GM12878 (cell line): Measurements from ENCODE around the gene EIF2A. TPM values are rescaled to one million over a fixed set of nuclear protein-coding genes. Genes with fewer than 3 reads are reported as not detected.

Source experiments
- ATAC-seq: fragments of 200-7000 bp; cut with Tn5 transposase; 3 replicates; pipeline ENCODE4 v1.9.1; 2020; ENCODE audit warnings: mild to moderate bottlenecking, moderate library complexity
- BruUV-seq: library from RNA; stranded (reverse); fragments of 400-500 nt; replicated peaks from 2 replicates; lab custom pipeline; 2021; lab: Mats Ljungman, UMichigan
- CTCF ChIA-PET: fragments of 300-600 bp; sonication (Branson Sonifier 250); formaldehyde crosslinking; extraction: SDS; loops from one replicate; lab custom pipeline; 2021; ENCODE audit warnings: inconsistent platforms; lab: Yijun Ruan, JAX
- POLR2A ChIA-PET: fragments of 350-600 bp; formaldehyde crosslinking; extraction: SDS; loops from one replicate; lab custom pipeline; 2021; ENCODE audit warnings: inconsistent platforms; lab: Charles Lee
- RAD21 ChIA-PET: fragments of 300-600 bp; sonication (Branson Sonifier 250); formaldehyde crosslinking; loops from one replicate; lab custom pipeline; 2023; ENCODE audit warnings: antibody characterized with exemption; ENCODE audit not compliant: unreplicated experiment; lab: Charles Lee
- SMC1A ChIA-PET: fragments of 300-600 bp; sonication (Branson Sonifier 250); formaldehyde crosslinking; loops from one replicate; lab custom pipeline; 2023; ENCODE audit not compliant: unreplicated experiment, uncharacterized antibody; lab: Charles Lee
- DNase-seq: peaks from one replicate; pipeline ENCODE4 v3.0.0-alpha.2; 2011; ENCODE audit warnings: low read depth, low spot score
- FAIRE-seq: peaks from 3 replicates; lab custom pipeline; 2011; peaks lifted over from hg19 to GRCh38; lab: Jason Lieb, UNC
- H2AFZ ChIP-seq: 2 replicates; pipeline ENCODE4 v1.6.0; 2011; ENCODE audit warnings: low read depth, low read length, control low read depth; ENCODE audit not compliant: control insufficient read depth
- H3K27ac ChIP-seq: 2 replicates; pipeline ENCODE4 v1.5.1; 2011; ENCODE audit warnings: control low read depth; ENCODE audit not compliant: control insufficient read depth, insufficient read depth
- H3K27me3 ChIP-seq, 2 experiments: replicated peaks in 1 of 2; 2 replicates each; pipeline versions ENCODE4 v1.6.0 to v1.6.1; 2011; ENCODE audit warnings: low read length in 1 of 2; ENCODE audit not compliant: control insufficient read depth in 2 of 2, insufficient read depth in 2 of 2
- H3K36me3 ChIP-seq, 2 experiments: 2 replicates each; pipeline ENCODE4 v1.5.1; 2011; ENCODE audit warnings: low read length in 1 of 2; ENCODE audit not compliant: control insufficient read depth in 2 of 2, insufficient read depth in 2 of 2
- H3K4me1 ChIP-seq: 2 replicates; pipeline ENCODE4 v1.6.1; 2011; ENCODE audit warnings: mild to moderate bottlenecking, low read length, moderate library complexity, mixed read lengths; ENCODE audit not compliant: control insufficient read depth, insufficient read depth
- H3K4me2 ChIP-seq: 2 replicates; pipeline ENCODE4 v1.6.0; 2011; ENCODE audit warnings: control low read depth; ENCODE audit not compliant: control insufficient read depth, insufficient read depth
- H3K4me3 ChIP-seq: fragments of 200-600 bp; sonication (generic); 2 replicates; pipeline ENCODE4 v1.5.1; 2016
- H3K79me2 ChIP-seq: 2 replicates; pipeline ENCODE4 v1.6.0; 2011; ENCODE audit warnings: low read length; ENCODE audit not compliant: control insufficient read depth, insufficient read depth
- H3K9ac ChIP-seq: 2 replicates; pipeline ENCODE4 v1.8.0; 2011; ENCODE audit warnings: low read length, control low read depth, mixed read lengths; ENCODE audit not compliant: control insufficient read depth, insufficient read depth
- H3K9me3 ChIP-seq: replicated peaks from 3 replicates; pipeline ENCODE4 v1.5.1; 2011; ENCODE audit warnings: mild to moderate bottlenecking, low read length; ENCODE audit not compliant: control insufficient read depth, insufficient read depth
- H4K20me1 ChIP-seq: 2 replicates; pipeline ENCODE4 v1.6.0; 2011; ENCODE audit not compliant: control insufficient read depth, insufficient read depth
- BRCA1 ChIP-seq: IDR thresholded peaks from 2 replicates; pipeline ENCODE4 v1.6.1; 2011; ENCODE audit warnings: low read depth, low read length, improper control_type of control experiment
- E2F8 ChIP-seq: fragments of 450-650 bp; IDR thresholded peaks from 2 replicates; pipeline ENCODE4 v1.6.1; 2018; ENCODE audit warnings: mild to moderate bottlenecking, low read depth, moderate library complexity; ENCODE audit not compliant: partially characterized antibody
- HDAC2 ChIP-seq: fragments of 200-600 bp; sonication (generic); IDR thresholded peaks from 2 replicates; pipeline ENCODE4 v1.6.1; 2017
- JUNB ChIP-seq: IDR thresholded peaks from 2 replicates; pipeline ENCODE4 v1.6.1; 2016; ENCODE audit warnings: antibody characterized with exemption, mild to moderate bottlenecking
- NBN ChIP-seq: fragments of 450-650 bp; IDR thresholded peaks from 2 replicates; pipeline ENCODE4 v1.6.1; 2016
- NKRF ChIP-seq: fragments of 450-650 bp; conservative IDR thresholded peaks from 2 replicates; pipeline ENCODE4 v1.6.1; 2017; ENCODE audit warnings: mild to moderate bottlenecking, moderate library complexity
- PKNOX1 ChIP-seq: fragments of 450-650 bp; IDR thresholded peaks from 2 replicates; pipeline ENCODE4 v1.6.1; 2016; ENCODE audit warnings: mild to moderate bottlenecking
- PML ChIP-seq: IDR thresholded peaks from 2 replicates; pipeline ENCODE4 v1.6.1; 2012; ENCODE audit warnings: low read length, inconsistent platforms
- TCF3 ChIP-seq: IDR thresholded peaks from 2 replicates; pipeline ENCODE4 v1.6.1; 2012; ENCODE audit warnings: low read depth, mild to moderate bottlenecking, low read length, borderline replicate concordance; ENCODE audit not compliant: insufficient read depth
- USF1 ChIP-seq: IDR thresholded peaks from 2 replicates; pipeline ENCODE4 v1.6.1; 2011; ENCODE audit warnings: borderline replicate concordance, low read depth, mild to moderate bottlenecking, moderate library complexity, mixed read lengths, low read length; ENCODE audit not compliant: insufficient read depth; ENCODE audit errors: extremely low read length
- ZNF24 ChIP-seq: fragments of 450-650 bp; IDR thresholded peaks from 2 replicates; pipeline ENCODE4 v1.6.1; 2017; ENCODE audit warnings: antibody characterized with exemption, mild to moderate bottlenecking
- ZNF384 ChIP-seq: IDR thresholded peaks from 2 replicates; pipeline ENCODE4 v1.6.1; 2012; ENCODE audit warnings: low read depth, mild to moderate bottlenecking, low read length, improper control_type of control experiment, borderline replicate concordance
- WGBS: methylation state at CpG from one replicate; pipeline ENCODE4 v1.1.6; 2016; ENCODE audit warnings: low lambda C conversion rate; ENCODE audit not compliant: insufficient replicate concordance, insufficient coverage; ENCODE audit errors: missing lambda C conversion rate; 5-methylcytosine and 5-hydroxymethylcytosine counted together
- in situ Hi-C: fragments of 300-500 bp; cut with MboI; formaldehyde crosslinking; loops from 9 replicates; pipeline ENCODE4 v1.14.3; 2018; ENCODE audit warnings: mixed read lengths
- intact Hi-C: fragments of 100-400 bp; cut with micrococcal nuclease; formaldehyde crosslinking; loops from one replicate; pipeline ENCODE4 v1.14.2; 2022; ENCODE audit not compliant: unreplicated experiment
- polyA plus RNA-seq, 11 experiments: library from polyadenylated mRNA; depleted of rRNA in 4 of 11; unstranded in 6 of 11; stranded (reverse) in 5 of 11; fragments of >200 nt; fragmentation: Nextera tagmentation in 4 of 11; fragmentation: Illumina TruSeq in 1 of 11; extraction: Ambion mirVana in 4 of 11; extraction: Trizol in 1 of 11; gene quantifications; 1 replicate in 1 of 11; 2 replicates in 10 of 11; pipeline versions ENCODE4 v1.2.1 to v1.2.3, GENCODE V29; 2011 to 2016; ENCODE audit warnings: inconsistent platforms in 2 of 11, missing spikeins in 2 of 11, low read depth in 1 of 11
- total RNA-seq, 4 experiments: library from RNA; depleted of rRNA in 3 of 4; stranded (reverse); fragments of >200 nt in 3 of 4; fragmentation: Illumina TruSeq in 1 of 4; extraction: Trizol in 1 of 4; gene quantifications; 2 replicates each; pipeline versions ENCODE4 v1.2.1 to v1.2.3, GENCODE V29; 2013 to 2021

The EIF2A gene
- total and polyA plus RNA-seq, 10 of the 15 experiments (the other 5 are each of a cell fraction or from before 2014, with no cell fraction given): 85.4 to 211 (median 136) TPM

- RAD21 ChIA-PET: interaction anchor here (0.8 kb wide), 1 partner anchor 36 kb away, joined by 4 read pairs; no protein-coding TSS in a partner anchor
- Histone ChIP-seq H3K9me3 (no peaks in the 10 kb centered on the region), H3K4me1 (peaks cover 10% of the 10 kb centered on the region), H3K9ac (no peak overlapping the region), H3K4me3 (no peak overlapping the region), H3K27me3 (no peaks in the 10 kb centered on the region), H3K4me2 (no peak overlapping the region), H2AFZ (no peak overlapping the region), H3K79me2 (peaks cover 15% of the 10 kb centered on the region), H3K27ac (no peak overlapping the region), H4K20me1 (no peaks in the 10 kb centered on the region), H3K36me3 (peaks cover 2 to 30% of the 10 kb centered on the region in 2 experiments; a peak in 3 of 4 replicates)
- TF ChIP-seq ZNF24 (no peak), TCF3 (no peak), NKRF (no peak), ZNF384 (no peak), BRCA1 (no peak), JUNB (no peak), USF1 (no peak), HDAC2 (no peak), E2F8 (no peak), NBN (no peak), PKNOX1 (no peak), PML (no peak)
- ATAC-seq: no peak
- no peak for DNase-seq
- CTCF ChIA-PET: interaction anchor here (0.6 kb wide), 1 partner anchor 188 kb away, joined by 3 read pairs; no protein-coding TSS in a partner anchor
- 68% methylated on average over 1 of the region's 1 CpG for WGBS
- intact Hi-C loops (no loop called here), in situ Hi-C loops (no loop called here)
- SMC1A ChIA-PET: interaction anchor here (0.6 to 4.8 kb wide), 7 partner anchors 7 to 82 kb away, joined by 3 to 29 read pairs (median 3); no protein-coding TSS in a partner anchor
- no TSS peak for BruUV-seq
- FAIRE-seq: no peak
- POLR2A ChIA-PET: interaction anchor here (1.7 kb wide), 1 partner anchor 31 kb away, joined by 4 read pairs; the partner anchor contains the start of genes EIF2A and SERP1
Observed at GRCh38 chr3:150577855-150578254, 31.3 kb downstream of the EIF2A start.
